ENCODE measurements around the gene HERC3.

HERC3 gene

DNA sequence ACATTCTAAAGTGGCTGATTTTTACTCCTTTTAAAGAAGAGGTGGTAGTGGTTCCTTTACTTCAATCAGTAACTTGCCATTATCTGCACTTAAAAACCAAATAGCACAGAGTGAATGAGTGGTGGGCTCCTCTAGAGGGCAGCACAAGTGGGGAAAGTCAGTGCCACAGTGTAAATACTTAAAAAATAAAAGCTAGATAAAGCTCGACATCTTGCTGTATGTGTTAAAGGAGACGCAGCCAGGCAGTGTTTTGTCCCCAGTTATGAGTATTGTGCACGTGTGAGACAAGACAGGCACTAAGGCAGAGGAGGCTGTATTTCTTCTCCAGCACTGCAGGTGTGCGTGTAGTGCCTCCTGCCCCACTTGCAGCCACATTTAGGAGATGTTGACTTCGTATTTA lies 80.7 kb downstream of the HERC3 start:
- H3K4me3 ChIP-seq (ENCODE audit: low read depth, low read length), result no peak overlapping the region
- in situ Hi-C loops (cut with HindIII; ENCODE audit: low sequenced_read_pairs), result no loop called here
- TF ChIP-seq CTCF (IDR thresholded peaks at IDR 0.05; ENCODE audit: low read depth, low read length, missing control alignments), result peak; percentile 71
- DNase-seq (ENCODE audit: low read depth), result no peak

DNA sequence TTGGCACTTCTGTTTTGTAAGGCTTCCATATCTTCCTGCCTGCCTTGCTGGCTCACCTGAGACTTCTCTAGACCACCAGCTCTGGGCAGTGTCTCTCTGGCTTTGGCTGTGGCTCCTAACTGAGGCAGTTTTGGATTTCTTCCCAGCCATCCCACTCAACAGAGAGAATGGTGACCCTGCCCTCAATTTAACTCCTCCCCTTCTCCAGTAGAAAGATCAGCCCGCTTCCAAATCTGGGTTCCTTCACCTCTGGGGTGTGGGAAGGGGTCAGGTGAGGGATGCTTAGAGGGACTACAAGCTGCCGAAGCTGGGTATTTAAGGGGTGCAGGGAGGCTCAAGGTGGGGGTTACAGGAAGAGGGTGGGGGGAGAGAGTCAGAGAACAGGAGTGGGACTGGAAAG lies 81.6 kb downstream of the HERC3 start:
- TF ChIP-seq CTCF (IDR thresholded peaks at IDR 0.05; ENCODE audit: low read depth, low read length, missing control alignments), result no peak
- no peak for DNase-seq (ENCODE audit: low read depth)
- in situ Hi-C loops (cut with HindIII; ENCODE audit: low sequenced_read_pairs), result no loop called here
- no peak overlapping the region for H3K4me3 ChIP-seq (ENCODE audit: low read depth, low read length)

GRCh38 chr4:88674565-88674964 lies 82.3 kb downstream of the HERC3 start:
- DNase-seq (ENCODE audit: low read depth), result no peak
- H3K4me3 ChIP-seq (ENCODE audit: low read depth, low read length), result no peak overlapping the region
- in situ Hi-C loops (cut with HindIII; ENCODE audit: low sequenced_read_pairs), result no loop called here
- no peak for TF ChIP-seq CTCF (IDR thresholded peaks at IDR 0.05; ENCODE audit: low read depth, low read length, missing control alignments)

GRCh38 chr4:88674979-88675378 lies 82.7 kb downstream of the HERC3 start:
- no peak for TF ChIP-seq CTCF (IDR thresholded peaks at IDR 0.05; ENCODE audit: low read depth, low read length, missing control alignments)
- in situ Hi-C loops (cut with HindIII; ENCODE audit: low sequenced_read_pairs), result no loop called here
- no peak for DNase-seq (ENCODE audit: low read depth)
- no peak overlapping the region for H3K4me3 ChIP-seq (ENCODE audit: low read depth, low read length)

GRCh38 chr4:88675543-88675942 lies 83.3 kb downstream of the HERC3 start:
- in situ Hi-C loops (cut with HindIII; ENCODE audit: low sequenced_read_pairs), result no loop called here
- no peak for DNase-seq (ENCODE audit: low read depth)
- no peak for TF ChIP-seq CTCF (IDR thresholded peaks at IDR 0.05; ENCODE audit: low read depth, low read length, missing control alignments)
- H3K4me3 ChIP-seq (ENCODE audit: low read depth, low read length), result no peak overlapping the region

- TF ChIP-seq CTCF (IDR thresholded peaks at IDR 0.05; ENCODE audit: low read depth, low read length, missing control alignments), result no peak
- DNase-seq (ENCODE audit: low read depth), result no peak
- no peak overlapping the region for H3K4me3 ChIP-seq (ENCODE audit: low read depth, low read length)
- in situ Hi-C loops (cut with HindIII; ENCODE audit: low sequenced_read_pairs), result no loop called here
These were observed 88.9 kb downstream of the HERC3 start for GRCh38 chr4:88681209-88681608.

GRCh38 chr4:88690355-88690754 lies 98.1 kb downstream of the HERC3 start:
- no peak for DNase-seq (ENCODE audit: low read depth)
- no peak for TF ChIP-seq CTCF (IDR thresholded peaks at IDR 0.05; ENCODE audit: low read depth, low read length, missing control alignments)
- in situ Hi-C loops (cut with HindIII; ENCODE audit: low sequenced_read_pairs), result no loop called here
- H3K4me3 ChIP-seq (ENCODE audit: low read depth, low read length), result no peak overlapping the region

Data from astrocyte of the cerebellum (primary cell).